ENCODE results near the gene NKX2-1.

Gene NKX2-1

GRCh38 chr14:36517242-36518030 lies 2.6 kb downstream of the NKX2-1 start:
- no peak for DNase-seq

GRCh38 chr14:36516719-36517241 lies 3.3 kb downstream of the NKX2-1 start:
- no peak for DNase-seq

GRCh38 chr14:36515896-36516718 lies 3.9 kb downstream of the NKX2-1 start:
- no peak for DNase-seq

GRCh38 chr14:36515105-36515593 lies 4.9 kb downstream of the NKX2-1 start:
- no peak for DNase-seq

- DNase-seq, result no peak
Measured at GRCh38 chr14:36514278-36515104, 5.5 kb downstream of the NKX2-1 start.

GRCh38 chr14:36513451-36514277 lies 6.4 kb downstream of the NKX2-1 start:
- no peak for DNase-seq

GRCh38 chr14:36513012-36513420 lies 7.0 kb downstream of the NKX2-1 start:
- DNase-seq, result no peak

GRCh38 chr14:36512585-36513003 lies 7.4 kb downstream of the NKX2-1 start:
- no peak for DNase-seq

GRCh38 chr14:36511981-36512584 lies 7.9 kb downstream of the NKX2-1 start:
- DNase-seq, result no peak

- no peak for DNase-seq
Measured at GRCh38 chr14:36510874-36511273, 9.2 kb downstream of the NKX2-1 start.

GRCh38 chr14:36510078-36510799 lies 9.8 kb downstream of the NKX2-1 start:
- no peak for DNase-seq

GRCh38 chr14:36509069-36509917 lies 10.7 kb downstream of the NKX2-1 start:
- DNase-seq, result no peak

- DNase-seq, result no peak
Measured at GRCh38 chr14:36508418-36509068, 11.5 kb downstream of the NKX2-1 start.

GRCh38 chr14:36507847-36508417 lies 12.1 kb downstream of the NKX2-1 start:
- DNase-seq, result no peak

- no peak for DNase-seq
Measured at GRCh38 chr14:36506732-36507614, 13.1 kb downstream of the NKX2-1 start.

GRCh38 chr14:36505892-36506731 lies 13.9 kb downstream of the NKX2-1 start:
- no peak for DNase-seq
